Suprapubic skin (tissue), 4 donors: ENCODE measurements around the gene PRSS8.

Source experiments
- CTCF ChIP-seq, 2 donors: fragments of 200-600 bp in 1 of 2; fragments of 450-650 bp in 1 of 2; sonication (generic) in 1 of 2; IDR thresholded peaks; one replicate each; pipeline ENCODE4 v1.5.1; 2016 to 2019; ENCODE audit warnings: antibody characterized with exemption in 2 of 2, mild to moderate bottlenecking in 1 of 2, moderate library complexity in 1 of 2
- EP300 ChIP-seq: sonication (generic); formaldehyde crosslinking; IDR thresholded peaks from one replicate; pipeline ENCODE4 v1.6.1; 2017; ENCODE audit warnings: antibody characterized with exemption
- POLR2A ChIP-seq, 2 donors: fragments of 450-650 bp; IDR thresholded peaks; one replicate each; pipeline ENCODE4 v1.6.1; 2017; ENCODE audit warnings: antibody characterized with exemption in 2 of 2, mild to moderate bottlenecking in 2 of 2, moderate library complexity in 2 of 2
- POLR2AphosphoS5 ChIP-seq, 3 donors: sonication (generic); formaldehyde crosslinking; IDR thresholded peaks; one replicate each; pipeline ENCODE4 v1.6.1; 2017; ENCODE audit warnings: antibody characterized with exemption in 3 of 3

- TF ChIP-seq CTCF (IDR thresholded peaks at IDR 0.05) (no peak), POLR2AphosphoS5 (IDR thresholded peaks at IDR 0.05) (peak; percentile 100), EP300 (no peak), POLR2A (IDR thresholded peaks at IDR 0.05) (peak; percentile 99 to 100)
These were observed 44.4 kb upstream of the PRSS8 start, which contains the start of gene FUS for GRCh38 chr16:31179747-31180459.
